GM18505 (cell line): ENCODE results near the gene EFNA1.

Source experiments
- ATAC-seq: cut with Tn5 transposase; IDR thresholded peaks from one replicate; pipeline ENCODE4 v1.9.1; 2021; ENCODE audit not compliant: unreplicated experiment
- POLR2A ChIP-seq: IDR thresholded peaks from 4 replicates; pipeline ENCODE4 v1.6.1; 2011; ENCODE audit warnings: borderline replicate concordance; ENCODE audit not compliant: insufficient read depth, insufficient read length; ENCODE audit errors: extremely low read depth

EFNA1 gene

GRCh38 chr1:155174324-155175280 lies 46.9 kb downstream of the EFNA1 start:
- TF ChIP-seq POLR2A = no peak
- no peak for ATAC-seq

GRCh38 chr1:155175281-155175926 lies 47.7 kb downstream of the EFNA1 start:
- ATAC-seq = no peak

GRCh38 chr1:155175927-155176371 lies 48.3 kb downstream of the EFNA1 start:
- no peak for ATAC-seq
- TF ChIP-seq POLR2A = no peak

More at GRCh38 chr1:155175281-155175926, 47.7 kb downstream of the EFNA1 start:
- TF ChIP-seq POLR2A = no peak

- no peak for TF ChIP-seq POLR2A
- ATAC-seq = no peak
Observed at GRCh38 chr1:155176544-155177071, 48.9 kb downstream of the EFNA1 start.

- ATAC-seq = no peak
- TF ChIP-seq POLR2A = no peak
Observed at GRCh38 chr1:155177192-155177917, 49.7 kb downstream of the EFNA1 start.

GRCh38 chr1:155177918-155178281 lies 50.2 kb downstream of the EFNA1 start:
- no peak for ATAC-seq
- no peak for TF ChIP-seq POLR2A

GRCh38 chr1:155178441-155179111 lies 50.9 kb downstream of the EFNA1 start:
- no peak for ATAC-seq
- no peak for TF ChIP-seq POLR2A

- ATAC-seq = no peak
- no peak for TF ChIP-seq POLR2A
Observed at GRCh38 chr1:155179112-155180031, 51.7 kb downstream of the EFNA1 start.

GRCh38 chr1:155181371-155182051 lies 53.8 kb downstream of the EFNA1 start:
- no peak for TF ChIP-seq POLR2A

GRCh38 chr1:155182052-155182550 lies 54.4 kb downstream of the EFNA1 start:
- no peak for TF ChIP-seq POLR2A
- ATAC-seq = no peak

More at GRCh38 chr1:155181371-155182051, 53.8 kb downstream of the EFNA1 start:
- ATAC-seq = no peak

GRCh38 chr1:155183775-155184221 lies 56.1 kb downstream of the EFNA1 start:
- TF ChIP-seq POLR2A = no peak

More at GRCh38 chr1:155183775-155184221, 56.1 kb downstream of the EFNA1 start:
- ATAC-seq = no peak
